HG03045 (cell line): Measurements from ENCODE around the gene FIBP.

Source experiments
- ATAC-seq: cut with Tn5 transposase; IDR thresholded peaks from one replicate; pipeline ENCODE4 v1.9.1; 2021; ENCODE audit warnings: mild to moderate bottlenecking, moderate library complexity; ENCODE audit not compliant: unreplicated experiment

Gene FIBP

DNA sequence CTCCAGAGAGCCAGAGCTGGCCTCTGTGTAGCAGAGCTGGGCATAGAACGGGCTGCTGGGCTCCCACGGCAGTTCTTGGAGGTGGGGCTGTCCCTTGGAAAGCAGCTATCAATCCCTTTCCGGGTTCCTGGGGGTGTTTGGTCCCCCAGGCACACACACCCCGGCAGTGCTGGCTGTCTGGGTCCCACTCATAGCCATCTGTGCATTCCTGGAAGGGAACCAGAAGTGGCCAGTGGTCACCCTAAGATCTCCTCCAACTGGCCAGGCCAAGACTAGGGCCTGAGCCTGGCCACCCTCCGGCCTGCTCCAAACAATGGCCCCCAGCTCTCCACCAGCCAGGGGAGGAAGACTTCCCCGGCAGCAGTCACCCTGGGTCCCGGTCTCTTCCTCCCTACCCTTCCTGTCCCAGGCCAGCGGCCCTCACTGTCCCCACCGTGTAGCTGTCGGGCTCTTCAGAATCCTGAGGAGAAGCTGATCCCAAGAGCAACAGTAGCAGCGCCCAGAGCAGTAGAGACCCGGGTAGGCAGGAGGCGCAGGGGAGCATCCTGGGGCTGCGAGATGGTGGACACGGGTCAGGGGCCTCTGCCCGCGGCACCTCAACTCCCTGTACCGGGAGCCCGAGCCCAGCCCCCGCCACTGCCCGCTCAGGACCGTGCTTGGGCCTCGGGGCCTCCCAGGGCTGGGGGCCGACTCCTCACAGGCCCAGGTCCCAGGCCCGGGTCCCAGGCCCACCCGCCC lies 16.3 kb downstream of the FIBP start:
- ATAC-seq, result no peak

DNA sequence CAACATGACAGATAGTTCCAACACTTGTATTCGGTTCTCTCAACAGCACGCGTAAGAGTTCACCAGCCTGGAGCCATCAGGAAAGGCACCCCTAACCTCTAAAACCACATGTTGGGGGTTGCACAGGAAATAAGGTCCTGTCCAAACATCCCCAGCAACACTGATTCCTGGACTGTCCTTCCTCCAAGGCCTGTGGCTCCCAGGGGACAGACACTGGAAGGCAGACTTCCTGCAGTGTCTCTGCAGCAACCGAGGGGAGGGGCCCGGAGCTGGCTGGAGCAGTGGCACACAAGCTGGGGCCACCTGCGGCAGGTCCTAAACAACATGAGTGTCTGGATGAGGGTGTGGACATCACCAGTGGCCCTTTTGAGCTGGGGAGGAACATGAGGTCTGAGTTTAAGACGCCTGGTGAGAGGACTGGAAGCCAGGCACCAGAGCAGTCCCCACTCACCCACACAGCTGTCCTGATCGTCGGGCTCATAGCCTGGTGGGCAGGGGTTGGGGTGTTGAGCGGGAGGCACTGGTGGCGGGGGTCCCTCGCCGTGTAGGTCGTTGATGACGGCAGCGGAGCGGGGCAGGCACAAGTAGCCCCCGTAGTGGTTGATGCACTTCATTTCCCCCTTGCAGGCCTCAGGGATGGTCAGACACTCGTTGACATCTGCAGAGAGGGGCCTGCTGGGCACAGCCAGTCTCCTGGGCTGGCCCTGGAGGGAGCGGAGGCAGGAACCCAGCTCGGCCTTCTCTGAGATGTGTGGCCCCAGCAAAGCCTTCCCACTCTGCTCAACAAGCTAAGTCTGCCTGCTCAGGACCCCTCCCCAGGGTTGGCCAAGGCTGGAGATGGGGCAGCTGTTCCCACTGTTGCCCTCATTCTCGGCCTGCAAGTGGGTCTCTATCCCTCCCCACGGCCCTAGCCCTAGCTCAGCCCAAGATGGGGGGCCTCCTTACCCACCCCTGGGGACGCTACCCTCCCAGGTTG lies 17.3 kb downstream of the FIBP start:
- no peak for ATAC-seq

DNA sequence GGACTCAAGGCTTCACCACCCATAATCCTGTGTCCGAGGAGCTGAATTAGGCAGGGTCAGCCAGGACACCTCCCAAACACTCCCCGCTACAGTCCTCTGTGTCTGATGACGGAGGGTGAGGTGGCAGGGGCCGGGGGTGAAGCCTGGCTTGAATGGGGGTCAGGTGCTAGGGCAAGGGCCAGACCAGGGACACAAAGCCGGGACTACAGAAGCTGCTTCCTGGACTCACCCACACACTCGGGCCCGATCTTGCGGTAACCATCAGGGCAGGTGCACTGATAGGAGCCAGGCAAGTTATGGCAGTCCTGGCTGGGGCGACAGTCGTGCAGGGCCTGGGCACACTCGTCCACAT lies 18.0 kb downstream of the FIBP start:
- ATAC-seq, result no peak

DNA sequence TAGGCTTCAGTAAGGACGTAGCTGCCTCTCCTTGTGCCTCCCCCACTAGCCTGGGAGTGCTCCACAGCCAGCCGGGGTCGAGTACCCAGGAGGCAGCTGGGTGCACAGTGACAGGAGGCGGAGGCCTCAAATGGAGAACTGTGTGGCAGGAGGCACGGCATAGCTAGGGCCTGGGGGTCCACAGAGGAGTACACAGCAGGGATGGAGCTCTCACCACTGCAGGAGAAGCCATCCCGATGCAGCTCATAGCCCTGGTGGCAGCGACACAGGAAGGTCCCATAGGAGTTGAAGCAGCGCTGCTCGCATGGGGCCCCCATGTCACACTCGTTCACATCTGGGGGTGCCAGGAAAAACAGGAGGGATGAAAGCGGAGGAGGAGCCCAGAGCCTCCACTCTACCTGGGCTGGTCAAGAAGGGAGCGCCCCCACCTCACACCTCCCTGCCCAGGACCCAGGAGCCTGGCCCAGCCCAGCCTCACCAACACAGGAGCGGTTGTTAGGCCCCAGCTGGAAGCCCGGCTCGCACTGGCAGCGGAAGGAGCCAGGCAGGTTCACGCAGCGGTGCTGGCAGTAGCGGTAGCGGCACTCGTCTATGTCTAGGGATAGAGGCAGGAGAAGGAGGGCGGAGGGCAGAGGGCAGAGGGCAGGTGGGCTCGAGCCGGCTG lies 18.5 kb downstream of the FIBP start:
- no peak for ATAC-seq

DNA sequence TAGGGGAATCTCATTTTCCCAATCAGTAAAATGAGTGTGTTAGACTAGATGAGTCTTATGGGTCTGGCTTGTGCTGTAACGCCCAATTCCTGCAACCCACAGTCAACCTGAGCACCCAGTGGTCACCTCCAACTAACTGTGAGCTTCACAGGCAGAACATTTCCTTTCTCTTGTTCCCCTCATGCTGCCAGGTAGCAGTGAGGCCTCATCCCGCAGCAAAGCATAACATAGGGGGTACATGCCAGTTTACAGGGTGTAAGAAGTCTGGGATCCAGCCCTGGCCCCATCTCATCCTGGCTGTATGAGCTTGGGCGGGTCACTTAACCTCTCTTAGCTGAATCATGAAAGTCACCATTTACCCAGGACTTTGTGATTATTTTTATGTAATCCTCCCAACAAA lies 19.4 kb downstream of the FIBP start:
- ATAC-seq, result no peak

DNA sequence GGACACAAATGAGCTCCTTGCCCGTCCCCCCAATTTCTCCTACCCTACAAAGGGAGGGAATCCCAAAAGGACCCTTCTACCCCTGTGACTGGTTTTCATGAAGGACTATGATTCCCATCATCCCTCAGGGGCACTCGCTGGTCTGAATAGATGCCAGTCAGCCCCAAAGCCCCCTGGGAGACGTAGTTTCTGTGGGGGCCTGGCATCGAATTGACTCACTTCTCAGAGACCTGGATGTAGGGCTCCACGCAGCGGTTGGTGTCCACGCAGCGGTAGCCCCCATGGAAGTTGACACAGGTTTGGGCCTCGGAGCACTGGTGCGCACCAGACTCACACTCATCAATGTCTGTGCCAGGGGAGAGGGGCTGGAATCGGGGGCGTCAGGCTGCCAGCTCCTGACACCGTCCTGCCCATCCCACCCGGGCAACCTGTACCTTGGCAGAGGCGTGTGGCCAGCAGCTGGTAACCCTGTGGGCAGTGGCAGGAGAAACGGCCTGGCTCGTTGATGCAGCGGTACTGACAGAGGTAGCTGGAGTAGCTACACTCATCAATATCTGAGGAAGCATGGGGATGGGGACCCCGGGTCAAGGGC lies 20.1 kb downstream of the FIBP start:
- no peak for ATAC-seq

DNA sequence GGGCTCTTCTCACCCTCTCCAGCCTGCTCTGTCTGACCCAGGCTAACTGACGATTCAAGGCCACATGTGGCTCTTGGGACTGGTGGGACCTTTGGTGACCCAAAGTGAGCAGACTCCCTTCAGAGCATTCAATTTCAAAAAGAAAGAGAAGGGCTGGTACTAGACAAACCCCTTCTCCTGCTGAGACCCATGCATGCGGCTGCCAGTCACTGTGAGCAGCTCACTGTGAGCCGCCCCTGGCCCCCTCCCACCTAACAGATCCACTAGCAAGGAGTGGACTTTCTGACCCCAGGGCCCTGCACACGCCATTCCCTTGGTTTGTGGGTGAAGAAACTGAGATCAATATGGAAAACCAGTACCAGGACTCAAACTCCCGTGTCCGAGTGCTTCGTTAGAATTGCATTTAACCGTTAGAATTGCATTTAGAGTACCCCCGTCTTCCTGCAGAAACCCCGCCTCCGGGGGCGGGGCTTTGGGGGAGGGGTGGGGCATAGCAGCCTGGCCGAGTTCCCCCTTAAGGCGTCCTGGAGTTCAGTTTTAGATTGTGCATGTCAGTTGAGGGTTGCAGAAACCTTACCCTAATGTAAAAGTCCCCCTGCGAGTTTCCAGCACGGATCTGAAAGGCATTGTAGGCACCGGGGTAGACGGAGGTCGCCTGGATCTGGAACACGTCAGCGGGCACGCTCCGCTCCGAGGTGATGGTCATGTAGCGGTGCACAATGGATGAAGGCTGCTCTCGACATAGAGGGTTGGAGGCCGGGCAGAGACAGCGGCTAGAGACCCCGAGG lies 20.8 kb downstream of the FIBP start:
- no peak for ATAC-seq

DNA sequence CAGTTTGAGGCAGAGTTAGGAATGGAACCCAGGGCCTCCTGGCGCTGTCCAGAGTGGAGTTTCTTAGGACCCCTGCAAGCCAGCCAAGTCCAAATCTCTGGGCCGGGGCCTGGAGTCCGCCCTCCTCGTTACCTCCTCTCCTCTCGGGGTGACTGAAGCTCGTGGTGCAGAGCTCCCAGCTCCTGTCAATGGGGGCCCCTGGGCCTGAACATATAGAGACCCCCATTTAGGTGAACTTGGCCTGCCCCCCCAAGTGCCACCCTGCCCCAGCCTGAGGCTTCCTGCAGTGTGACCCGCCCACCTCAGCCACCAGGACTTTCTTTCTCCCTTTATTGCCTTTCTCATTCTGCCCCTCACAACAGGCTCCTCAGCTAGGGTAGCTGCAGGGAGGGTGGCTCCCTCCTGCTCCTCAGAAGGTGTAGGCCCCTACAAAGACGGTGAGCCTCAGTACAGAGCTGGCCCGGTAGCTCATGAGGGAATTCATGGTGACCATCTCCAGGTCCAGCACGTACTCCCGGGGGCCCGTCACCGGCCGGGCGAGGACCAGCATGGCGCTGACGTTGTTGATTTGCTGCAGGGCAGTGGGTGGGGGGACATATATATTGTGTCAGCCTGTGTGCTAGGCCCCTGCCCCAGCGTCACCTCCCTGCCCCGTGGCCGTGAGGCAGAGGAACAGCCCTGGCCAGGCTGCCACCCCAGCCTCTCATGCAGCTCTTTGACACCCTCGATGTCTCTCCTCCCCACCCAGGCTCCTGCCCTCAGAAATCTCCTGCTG lies 21.6 kb downstream of the FIBP start:
- no peak for ATAC-seq

DNA sequence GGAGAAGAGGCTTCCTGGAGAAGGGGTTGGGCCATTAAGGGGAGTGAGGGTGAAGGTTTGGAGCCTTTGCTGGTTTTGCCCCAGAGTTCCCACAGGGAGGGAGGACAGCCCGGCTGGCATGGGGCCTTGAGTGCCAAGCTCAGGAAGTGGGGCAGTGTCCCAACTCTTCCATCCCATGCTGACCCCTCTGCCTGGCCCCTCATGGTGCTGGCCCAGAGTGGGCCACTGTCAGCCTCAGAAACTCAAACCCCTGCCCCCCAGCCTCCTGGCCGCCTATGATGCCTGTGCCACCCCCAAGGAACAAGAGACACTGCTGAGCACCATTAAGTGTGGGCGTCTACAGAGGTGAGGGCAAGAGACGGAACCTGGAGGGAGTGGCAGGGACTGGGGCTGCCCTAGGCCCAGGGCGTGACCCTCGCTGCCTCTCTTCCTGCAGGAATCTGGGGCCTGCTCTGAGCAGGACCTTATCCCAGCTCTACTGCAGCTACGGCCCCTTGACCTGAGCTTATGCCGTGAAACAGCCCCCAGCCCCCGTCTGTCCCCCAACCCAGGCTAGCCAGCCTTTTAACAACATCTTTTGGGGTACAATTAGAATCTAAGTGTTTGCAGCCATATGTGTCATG lies 22.6 kb downstream of the FIBP start:
- ATAC-seq, result no peak

DNA sequence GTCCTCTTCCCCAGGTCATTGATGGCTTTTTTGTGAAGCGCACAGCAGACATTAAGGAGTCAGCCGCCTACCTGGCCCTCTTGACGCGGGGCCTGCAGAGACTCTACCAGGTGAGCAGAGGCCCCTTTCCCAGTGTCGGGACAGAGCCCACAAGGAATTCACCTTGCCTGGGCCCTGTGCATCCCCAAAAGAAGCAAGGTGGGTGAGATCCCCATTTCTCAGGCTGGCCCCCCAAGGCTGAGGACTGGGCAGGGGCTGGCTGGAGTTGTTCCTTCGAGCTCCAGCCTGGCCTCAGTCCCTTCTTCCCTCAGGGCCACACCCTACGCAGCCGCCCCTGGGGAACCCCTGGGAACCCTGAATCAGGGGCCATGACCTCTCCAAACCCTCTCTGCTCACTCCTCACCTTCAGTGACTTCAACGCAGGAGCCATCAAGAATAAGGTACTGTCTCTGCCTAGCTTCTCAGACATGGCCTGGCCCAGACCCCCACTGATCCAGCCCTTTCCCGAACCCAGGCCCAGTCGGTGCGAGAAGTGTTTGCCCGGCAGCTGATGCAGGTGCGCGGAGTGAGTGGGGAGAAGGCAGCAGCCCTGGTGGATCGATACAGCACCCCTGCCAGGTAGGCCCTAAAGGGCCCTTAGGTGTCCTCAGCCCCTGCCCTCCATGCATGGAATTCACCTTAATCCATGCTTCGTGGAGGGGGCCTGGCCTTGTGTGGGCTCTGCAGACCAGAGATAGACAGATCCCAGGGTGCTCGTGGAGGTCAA lies 23.4 kb downstream of the FIBP start:
- ATAC-seq, result no peak

DNA sequence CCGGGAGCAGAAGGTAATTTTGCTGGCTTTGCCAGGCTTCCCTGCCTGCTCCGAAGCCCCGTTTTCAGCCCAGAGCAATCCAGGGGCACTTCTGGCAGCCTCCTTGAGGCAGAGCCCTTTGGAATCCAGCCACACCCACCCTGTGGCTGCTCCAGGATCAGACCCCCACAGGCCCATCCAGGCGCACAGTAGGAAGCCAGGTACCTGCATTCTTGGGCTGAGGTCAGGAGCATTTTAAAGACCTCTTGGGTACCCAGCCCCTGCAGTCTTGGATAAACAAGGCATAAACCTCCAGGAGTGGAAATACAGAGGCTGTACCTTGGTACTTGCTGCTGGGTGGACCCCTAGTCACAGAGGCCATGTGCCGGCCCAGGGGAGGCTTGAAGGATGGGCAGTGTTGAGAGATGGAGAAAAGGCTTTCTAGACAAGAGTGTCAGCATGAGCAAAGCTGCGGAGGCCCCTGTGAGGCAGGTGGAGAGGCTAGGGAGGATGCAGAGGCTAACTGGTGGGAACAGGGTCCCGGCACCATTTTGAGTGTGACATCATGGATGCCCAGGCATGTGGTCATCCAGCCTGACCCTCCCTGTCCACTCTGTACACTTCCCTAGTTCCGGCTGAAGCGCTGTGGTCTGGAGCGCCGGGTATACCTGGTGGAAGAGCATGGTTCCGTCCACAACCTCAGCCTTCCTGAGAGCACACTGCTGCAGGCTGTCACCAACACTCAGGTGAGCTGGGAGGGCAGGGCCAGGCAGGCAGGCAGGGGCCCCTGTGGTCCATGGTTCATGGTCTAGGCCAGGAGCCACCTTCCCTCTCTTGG lies 24.2 kb downstream of the FIBP start:
- no peak for ATAC-seq

DNA sequence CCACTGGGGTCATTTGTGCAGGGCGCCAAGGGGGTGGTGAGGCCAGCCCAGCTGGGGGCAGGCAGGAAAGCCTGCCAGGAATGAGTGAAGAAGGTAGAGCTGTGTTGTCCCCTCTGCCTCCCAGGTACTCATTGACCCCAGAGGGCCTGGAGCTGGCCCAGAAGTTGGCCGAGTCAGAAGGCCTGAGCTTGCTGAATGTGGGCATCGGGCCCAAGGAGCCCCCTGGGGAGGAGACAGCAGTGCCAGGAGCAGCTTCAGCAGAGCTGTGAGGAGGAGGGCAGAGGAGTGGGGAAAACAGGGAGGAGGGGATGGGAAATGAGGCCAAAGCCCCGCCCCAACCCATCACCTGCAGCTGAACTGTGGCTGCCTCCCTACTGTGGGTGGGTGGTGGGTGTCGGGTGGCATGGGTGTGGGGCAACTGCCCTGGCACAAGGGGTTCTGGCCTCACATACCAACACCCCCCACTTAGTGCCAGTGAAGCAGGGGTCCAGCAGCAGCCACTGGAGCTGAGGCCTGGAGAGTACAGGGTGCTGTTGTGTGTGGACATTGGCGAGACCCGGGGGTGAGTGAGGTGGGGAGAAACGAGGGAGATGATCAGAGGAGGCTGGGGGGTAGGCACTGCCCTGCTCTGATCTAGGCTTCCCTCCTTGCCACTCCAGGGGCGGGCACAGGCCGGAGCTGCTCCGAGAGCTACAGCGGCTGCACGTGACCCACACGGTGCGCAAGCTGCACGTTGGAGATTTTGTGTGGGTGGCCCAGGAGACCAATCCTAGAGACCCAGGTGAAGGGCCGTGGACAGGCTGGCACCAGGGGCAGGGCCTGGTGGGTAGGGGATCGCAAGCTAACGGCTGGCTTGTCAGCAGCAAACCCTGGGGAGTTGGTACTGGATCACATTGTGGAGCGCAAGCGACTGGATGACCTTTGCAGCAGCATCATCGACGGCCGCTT lies 25.1 kb downstream of the FIBP start:
- ATAC-seq, result no peak

DNA sequence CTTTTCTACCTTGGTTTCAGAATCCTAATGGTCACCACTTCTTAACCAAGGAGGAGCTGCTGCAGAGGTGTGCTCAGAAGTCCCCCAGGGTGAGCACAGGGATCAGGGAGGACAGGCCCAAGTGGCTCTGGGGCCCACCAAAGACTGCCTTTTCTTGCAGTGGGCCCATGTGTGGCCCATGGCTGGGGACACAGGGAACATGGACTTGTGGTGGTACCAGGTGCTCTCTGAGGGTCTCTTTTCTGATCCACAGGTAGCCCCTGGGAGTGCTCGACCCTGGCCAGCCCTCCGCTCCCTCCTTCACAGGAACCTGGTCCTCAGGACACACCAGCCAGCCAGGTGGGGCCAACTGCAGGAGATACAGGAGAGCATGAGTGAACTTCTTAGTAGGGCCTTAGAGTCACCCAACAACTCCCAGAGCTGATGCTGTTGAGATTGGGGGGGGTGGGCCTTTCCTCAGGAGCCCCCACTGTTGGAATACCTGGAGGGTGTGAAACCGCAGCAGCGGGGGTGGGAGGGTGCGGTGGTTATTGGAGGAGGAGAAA lies 26.0 kb downstream of the FIBP start:
- no peak for ATAC-seq

DNA sequence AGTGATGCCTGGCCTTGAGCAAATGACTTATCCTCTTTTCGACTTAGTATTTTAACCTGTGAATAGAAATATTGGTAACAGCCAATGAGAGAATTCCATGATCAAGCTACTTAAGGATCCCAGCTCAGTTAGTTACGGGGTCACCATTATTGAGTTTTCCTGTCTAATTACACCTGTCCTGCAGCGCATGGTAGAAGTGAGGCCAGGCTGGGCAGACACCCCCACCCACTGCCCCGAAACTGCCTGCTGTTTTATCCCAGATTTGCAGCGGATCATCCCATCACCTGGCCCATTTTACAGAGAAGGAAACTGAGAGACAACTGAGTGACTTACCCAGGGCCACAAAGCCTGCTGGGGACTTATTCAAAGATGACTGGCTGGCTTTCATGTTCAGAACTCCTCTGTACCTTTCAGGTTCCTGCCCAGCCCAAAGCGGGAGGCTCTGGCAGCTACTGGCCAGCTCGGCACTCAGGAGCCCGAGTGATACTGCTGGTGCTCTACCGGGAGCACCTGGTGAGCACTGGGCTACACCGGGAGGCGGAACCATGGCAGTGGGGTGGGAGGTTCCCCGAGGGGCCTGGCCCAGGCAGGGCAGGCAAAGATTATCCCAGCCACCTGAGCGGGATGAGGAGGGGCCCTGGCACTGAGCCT lies 26.6 kb downstream of the FIBP start:
- no peak for ATAC-seq

DNA sequence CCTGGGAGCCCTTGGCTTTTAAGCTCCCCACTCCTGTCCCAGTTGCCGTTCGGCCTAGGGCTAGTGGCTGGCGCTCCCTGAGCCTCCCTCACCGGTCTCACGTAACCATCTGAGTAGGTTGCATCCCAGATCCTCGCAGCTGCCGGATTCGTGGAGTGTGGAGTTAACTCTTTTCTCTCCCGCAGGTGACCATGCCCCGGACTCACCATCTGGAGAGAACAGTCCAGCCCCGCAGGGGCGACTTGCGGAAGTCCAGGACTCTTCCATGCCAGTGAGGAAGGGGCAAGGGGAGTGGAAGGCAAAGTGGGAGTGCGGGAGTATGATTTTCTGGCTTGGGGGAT lies 27.1 kb downstream of the FIBP start:
- ATAC-seq, result no peak
